HG03575 (cell line): ENCODE measurements around the gene MYEF2.

Experiments
- ATAC-seq: cut with Tn5 transposase; IDR thresholded peaks from one replicate; pipeline ENCODE4 v1.9.1; 2021; ENCODE audit not compliant: unreplicated experiment, insufficient number of reproducible peaks, low FRiP score; ENCODE audit errors: extremely low read depth

The MYEF2 gene

DNA sequence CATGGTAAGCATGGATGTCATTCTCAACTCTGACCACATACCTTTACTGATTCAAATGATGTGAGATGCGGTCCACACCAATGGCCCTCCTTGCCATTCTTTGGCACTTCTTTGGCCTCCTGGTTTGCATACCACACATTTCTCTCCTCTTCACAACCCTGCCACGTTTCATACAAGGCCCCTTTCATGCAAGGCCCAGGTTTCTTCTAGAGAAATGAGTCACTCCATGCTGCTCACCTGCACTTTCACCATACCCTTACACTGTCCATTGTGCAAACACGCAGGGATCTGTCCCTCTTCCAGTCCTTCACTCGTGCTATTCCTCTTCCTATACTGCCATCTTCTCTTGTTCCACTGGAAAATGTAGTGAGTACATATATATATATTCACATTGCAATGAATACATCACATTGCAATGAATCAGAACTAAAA, 81.7 kb downstream of the MYEF2 start:
- peak; percentile 90 for ATAC-seq

- no peak for ATAC-seq
Observed at GRCh38 chr15:48091522-48091921, 86.6 kb downstream of the MYEF2 start.

GRCh38 chr15:48090666-48091065, 87.4 kb downstream of the MYEF2 start:
- ATAC-seq = no peak

GRCh38 chr15:48090115-48090514, 88.0 kb downstream of the MYEF2 start:
- ATAC-seq = no peak

DNA sequence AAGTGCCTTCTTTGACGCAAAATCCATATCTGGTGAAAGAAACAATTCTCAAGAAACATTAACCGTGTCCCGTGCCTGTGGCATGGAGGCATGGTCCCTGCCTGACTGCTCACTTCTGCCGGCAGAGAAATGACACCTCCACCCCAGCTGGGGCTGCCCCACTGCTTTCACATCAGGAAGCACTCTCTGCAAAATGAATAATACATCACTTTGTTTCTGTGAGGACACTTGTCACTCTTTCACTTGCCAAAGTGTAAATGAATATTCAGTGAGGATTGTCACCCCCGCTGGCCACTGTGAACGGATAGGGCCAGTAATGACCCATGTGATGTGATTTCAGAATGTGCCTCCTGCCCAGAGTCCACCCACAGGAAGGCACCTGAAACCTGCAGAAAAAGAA, 88.4 kb downstream of the MYEF2 start:
- no peak for ATAC-seq

GRCh38 chr15:48087844-48088243, 90.3 kb downstream of the MYEF2 start:
- ATAC-seq = no peak

DNA sequence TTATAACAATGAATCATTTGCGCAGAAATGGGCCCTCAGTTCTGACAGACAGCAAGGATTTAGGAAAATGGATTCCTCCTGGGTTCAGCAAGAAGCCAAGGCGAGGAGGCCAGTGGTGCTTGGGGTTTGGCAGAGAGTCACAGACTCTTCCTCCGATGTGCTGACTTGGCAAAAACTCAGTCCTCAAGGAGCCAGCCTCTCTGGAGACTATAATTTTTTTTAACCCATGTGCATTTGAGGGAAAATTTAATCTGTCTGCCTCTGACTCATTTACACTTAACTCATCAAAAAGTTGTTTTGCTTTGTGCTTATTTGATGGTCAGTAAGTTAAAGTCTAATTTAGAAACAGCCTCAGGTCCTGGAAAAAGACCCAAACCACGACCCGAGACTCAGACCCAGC, 91.5 kb downstream of the MYEF2 start:
- ATAC-seq = no peak

DNA sequence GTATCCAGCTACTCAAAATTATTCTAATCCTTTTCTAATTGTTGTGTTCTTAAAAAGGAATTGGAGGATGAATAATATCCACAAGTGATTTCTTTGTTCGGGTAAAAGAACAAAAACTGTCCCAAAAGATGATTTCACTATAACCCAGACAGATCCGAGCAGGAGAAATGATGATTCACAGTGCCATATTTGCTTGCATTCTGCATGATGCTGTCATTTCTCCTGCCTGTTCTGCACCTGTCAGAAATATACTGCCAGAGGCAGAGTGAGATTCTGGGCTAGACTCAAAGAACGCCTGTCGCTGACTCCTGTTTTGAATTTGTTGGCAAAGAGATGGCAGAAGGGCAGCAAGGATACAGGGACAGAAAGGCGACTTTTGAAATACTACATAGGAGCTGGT, 92.0 kb downstream of the MYEF2 start:
- no peak for ATAC-seq

GRCh38 chr15:48085591-48085930, 92.5 kb downstream of the MYEF2 start:
- no peak for ATAC-seq

DNA sequence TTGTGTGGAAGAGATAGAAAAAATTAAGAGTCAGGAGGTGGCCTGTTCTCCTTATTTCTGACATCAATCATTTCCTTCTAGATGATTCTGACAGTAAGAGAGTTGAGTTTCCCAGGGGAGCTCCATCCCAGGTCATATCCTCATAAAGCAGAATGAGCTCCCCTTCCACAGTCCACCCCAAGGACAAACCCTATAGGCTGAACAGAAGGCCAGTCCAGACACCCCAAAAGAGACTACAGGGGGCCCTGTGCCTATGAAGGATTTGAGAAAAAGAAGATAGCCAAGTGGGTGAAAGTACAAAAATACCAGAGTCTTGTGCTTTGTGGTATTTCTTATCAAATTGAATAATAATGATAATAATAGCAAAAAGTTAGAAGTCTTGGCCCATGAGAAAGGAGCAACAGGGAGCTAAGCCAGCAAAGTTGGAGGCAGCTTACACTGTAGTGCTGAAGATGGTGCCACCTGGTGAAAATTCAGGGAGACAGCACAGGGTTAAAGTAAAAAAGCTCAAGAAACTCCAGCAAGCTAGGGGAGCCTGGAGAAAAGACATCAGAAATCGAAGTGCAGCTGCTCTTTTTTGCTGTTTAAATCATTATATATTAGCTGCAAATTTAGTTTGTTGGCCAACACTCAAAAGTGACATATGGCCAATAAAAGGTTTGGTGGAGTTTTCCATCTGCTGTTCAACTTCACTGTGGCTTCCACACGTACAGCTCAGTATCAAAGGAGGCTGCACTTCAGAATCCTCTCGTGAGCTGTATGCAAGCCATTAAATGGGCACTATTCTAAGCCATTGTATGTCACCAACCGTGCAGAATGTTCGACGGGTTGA, 93.1 kb downstream of the MYEF2 start:
- ATAC-seq = peak; percentile 58
